H1 (cell line): ENCODE results near the gene KISS1. TPM values are rescaled to one million over a fixed set of nuclear protein-coding genes. Genes with fewer than 3 reads are reported as not detected.

ENCODE experiments used
- CTCF ChIA-PET: fragments of 300-600 bp; sonication (Branson Sonifier 250); formaldehyde crosslinking; loops from one replicate; lab custom pipeline; 2021; ENCODE audit not compliant: partially characterized antibody; lab: Charles Lee
- POLR2A ChIA-PET: fragments of 300-600 bp; sonication (Branson Sonifier 250); formaldehyde crosslinking; loops from one replicate; lab custom pipeline; 2021; ENCODE audit warnings: inconsistent platforms; ENCODE audit not compliant: partially characterized antibody; lab: Charles Lee
- DNase-seq, 2 experiments: peaks; one replicate each; pipeline versions ENCODE4 v3.0.0 to v3.0.0-alpha.2; 2010 to 2022; ENCODE audit warnings: low spot score in 2 of 2, low read depth in 1 of 2, mixed read lengths in 1 of 2
- FAIRE-seq: peaks from 2 replicates; lab custom pipeline; 2011; peaks lifted over from hg19 to GRCh38; lab: Jason Lieb, UNC
- H2AFZ ChIP-seq: 2 replicates; pipeline ENCODE4 v1.8.1; 2012; ENCODE audit warnings: low read length, inconsistent platforms
- H2AK5ac ChIP-seq: 2 replicates; pipeline ENCODE4 v1.6.1; 2013; ENCODE audit warnings: low read depth, low read length
- H2BK120ac ChIP-seq: replicated peaks from 2 replicates; pipeline ENCODE3; 2013; ENCODE audit warnings: low read depth, low read length, inconsistent platforms
- H2BK12ac ChIP-seq: 2 replicates; pipeline ENCODE4 v1.6.1; 2013; ENCODE audit warnings: low read depth, low read length
- H2BK15ac ChIP-seq: 2 replicates; pipeline ENCODE4 v1.6.1; 2013; ENCODE audit warnings: low read length
- H2BK20ac ChIP-seq: 2 replicates; pipeline ENCODE4 v1.6.1; 2013; ENCODE audit warnings: low read length
- H2BK5ac ChIP-seq: 2 replicates; pipeline ENCODE4 v1.6.1; 2013; ENCODE audit warnings: low read depth, low read length
- H3K14ac ChIP-seq: 2 replicates; pipeline ENCODE4 v1.6.1; 2013; ENCODE audit warnings: inconsistent platforms; ENCODE audit not compliant: insufficient read length
- H3K18ac ChIP-seq: 2 replicates; pipeline ENCODE4 v1.6.1; 2013; ENCODE audit warnings: low read length; ENCODE audit errors: extremely low read depth
- H3K23ac ChIP-seq: 2 replicates; pipeline ENCODE4 v1.6.1; 2013; ENCODE audit warnings: inconsistent platforms; ENCODE audit not compliant: insufficient read length
- H3K23me2 ChIP-seq: 2 replicates; pipeline ENCODE4 v1.6.1; 2013; ENCODE audit warnings: low read depth, low read length
- H3K27ac ChIP-seq: 2 replicates; pipeline ENCODE4 v1.6.1; 2011; ENCODE audit warnings: low read depth, low read length, inconsistent platforms
- H3K27me3 ChIP-seq, 4 experiments: replicated peaks in 1 of 4; 1 replicate in 1 of 4; 2 replicates in 3 of 4; pipeline versions ENCODE4 v1.6.1 to v1.8.1; 2011 to 2013; ENCODE audit warnings: low read length in 3 of 4, mild to moderate bottlenecking in 3 of 4, inconsistent platforms in 2 of 4, mixed read lengths in 2 of 4, moderate library complexity in 1 of 4; ENCODE audit not compliant: control insufficient read depth in 3 of 4, insufficient read depth in 3 of 4; ENCODE audit errors: extremely low read depth in 1 of 4
- H3K36me3 ChIP-seq, 4 experiments: 2 replicates each; pipeline versions ENCODE4 v1.6.1 to v1.8.1; 2011 to 2013; ENCODE audit warnings: mild to moderate bottlenecking in 4 of 4, low read length in 3 of 4, moderate library complexity in 2 of 4, control low read depth in 1 of 4, inconsistent platforms in 1 of 4; ENCODE audit not compliant: insufficient read depth in 4 of 4, control insufficient read depth in 2 of 4
- H3K4ac ChIP-seq: replicated peaks from 2 replicates; pipeline ENCODE3; 2013; ENCODE audit warnings: low read length, low read depth, mixed read lengths, inconsistent platforms; ENCODE audit not compliant: insufficient read length
- H3K4me1 ChIP-seq, 4 experiments: replicated peaks in 1 of 4; 1 replicate in 1 of 4; 2 replicates in 3 of 4; pipeline versions ENCODE4 v1.6.1 to v1.8.1; 2011 to 2013; ENCODE audit warnings: low read length in 3 of 4, inconsistent platforms in 2 of 4, mixed read lengths in 1 of 4; ENCODE audit not compliant: insufficient read depth in 4 of 4, control insufficient read depth in 3 of 4
- H3K4me2 ChIP-seq, 2 experiments: 2 replicates each; pipeline versions ENCODE4 v1.6.1 to v1.8.1; 2011 to 2013; ENCODE audit warnings: low read depth in 2 of 2, low read length in 2 of 2, control low read depth in 1 of 2, inconsistent platforms in 1 of 2, mild to moderate bottlenecking in 1 of 2; ENCODE audit not compliant: insufficient read depth in 1 of 2
- H3K4me3 ChIP-seq, 4 experiments: fragments of 200-600, 300-600 bp in 1 of 4; sonication (generic), shearing (Covaris generic), sonication (Bioruptor Twin) in 1 of 4; 2 replicates each; pipeline versions ENCODE4 v1.5.1 to v1.8.1; 2011 to 2016; ENCODE audit warnings: low read length in 4 of 4, low read depth in 3 of 4, control low read depth in 2 of 4, inconsistent platforms in 2 of 4, mild to moderate bottlenecking in 2 of 4, mixed read lengths in 1 of 4, moderate library complexity in 1 of 4; ENCODE audit not compliant: insufficient read depth in 2 of 4; ENCODE audit errors: extremely low read depth in 1 of 4
- H3K56ac ChIP-seq: replicated peaks from 2 replicates; pipeline ENCODE3; 2013; ENCODE audit warnings: low read depth, mild to moderate bottlenecking, mixed read lengths, low read length, inconsistent platforms; ENCODE audit not compliant: insufficient read length
- H3K79me1 ChIP-seq: 2 replicates; pipeline ENCODE4 v1.6.1; 2013; ENCODE audit warnings: low read depth, low read length, control low read depth
- H3K79me2 ChIP-seq, 2 experiments: 2 replicates each; pipeline versions ENCODE4 v1.6.1 to v1.8.1; 2012 to 2013; ENCODE audit warnings: low read length in 2 of 2, mild to moderate bottlenecking in 2 of 2, inconsistent platforms in 1 of 2; ENCODE audit not compliant: insufficient read depth in 2 of 2, control insufficient read depth in 1 of 2
- H3K9ac ChIP-seq, 4 experiments: replicated peaks in 1 of 4; 1 replicate in 1 of 4; 2 replicates in 3 of 4; pipeline versions ENCODE4 v1.6.1 to v1.8.1; 2011 to 2013; ENCODE audit warnings: low read depth in 3 of 4, low read length in 3 of 4, control low read depth in 2 of 4, mild to moderate bottlenecking in 2 of 4, moderate library complexity in 2 of 4, inconsistent platforms in 1 of 4; ENCODE audit errors: extremely low read depth in 1 of 4
- H3K9me3 ChIP-seq, 2 experiments: 2 replicates each; pipeline versions ENCODE4 v1.6.1 to v1.8.1; 2012 to 2013; ENCODE audit warnings: mild to moderate bottlenecking in 2 of 2, moderate library complexity in 2 of 2, control low read depth in 1 of 2, inconsistent platforms in 1 of 2, low read depth in 1 of 2, low read length in 1 of 2, mixed read lengths in 1 of 2; ENCODE audit not compliant: insufficient read depth in 2 of 2
- H4K20me1 ChIP-seq, 2 experiments: replicated peaks in 1 of 2; 2 replicates each; pipeline versions ENCODE3 to v1.8.1; 2011 to 2013; ENCODE audit warnings: inconsistent platforms in 2 of 2, low read length in 2 of 2, mild to moderate bottlenecking in 1 of 2; ENCODE audit not compliant: insufficient read depth in 2 of 2, control insufficient read depth in 1 of 2
- H4K5ac ChIP-seq: 2 replicates; pipeline ENCODE4 v1.6.1; 2013; ENCODE audit warnings: low read length, low read depth, mixed read lengths, inconsistent platforms; ENCODE audit not compliant: insufficient read length
- H4K8ac ChIP-seq: 2 replicates; pipeline ENCODE4 v1.8.0; 2013; ENCODE audit warnings: mild to moderate bottlenecking, moderate library complexity, low read length, inconsistent platforms; ENCODE audit not compliant: insufficient read depth; ENCODE audit errors: extremely low read depth
- H4K91ac ChIP-seq: replicated peaks from 2 replicates; pipeline ENCODE3; 2013; ENCODE audit warnings: low read length, mixed read lengths, inconsistent platforms; ENCODE audit not compliant: insufficient read length
- CREB1 ChIP-seq: IDR thresholded peaks from 2 replicates; pipeline ENCODE4 v1.6.1; 2012; ENCODE audit warnings: inconsistent platforms
- POU5F1 ChIP-seq: IDR thresholded peaks from 2 replicates; pipeline ENCODE4 v1.6.1; 2011; ENCODE audit warnings: low read depth, mild to moderate bottlenecking, low read length, moderate library complexity
- SRF ChIP-seq: IDR thresholded peaks from 2 replicates; pipeline ENCODE4 v1.6.1; 2011; ENCODE audit warnings: mild to moderate bottlenecking, low read depth, low read length, moderate library complexity
- WGBS, 2 experiments: shearing (Covaris generic) in 1 of 2; methylation state at CpG; one replicate each; pipeline versions ENCODE4 v1.1.6 to v1.1.7; 2013 to 2015; ENCODE audit warnings: low lambda C conversion rate in 2 of 2, mixed read lengths in 2 of 2, inconsistent platforms in 1 of 2, low coverage in 1 of 2, missing lambda C conversion rate in 1 of 2; ENCODE audit not compliant: insufficient replicate concordance in 2 of 2, insufficient coverage in 1 of 2, insufficient read length in 1 of 2; ENCODE audit errors: extremely low coverage in 1 of 2, missing lambda C conversion rate in 1 of 2; 5-methylcytosine and 5-hydroxymethylcytosine counted together
- polyA plus RNA-seq, 7 experiments: library from polyadenylated mRNA; depleted of rRNA in 3 of 7; stranded (reverse) in 5 of 7; unstranded in 2 of 7; fragments of >200 nt in 5 of 7; fragments of 200-250 nt in 2 of 7; gene quantifications; 1 replicate in 5 of 7; 2 replicates in 1 of 7; 4 replicates in 1 of 7; pipeline versions ENCODE4 v1.2.1 to v1.2.3, GENCODE V29; 2011 to 2013; ENCODE audit warnings: missing spikeins in 2 of 7, mixed read lengths in 2 of 7
- total RNA-seq: library from RNA; stranded (reverse); fragmentation: NEBNext Ultra II Directional; extraction: Animal tissue kit (Norgen Biotek cat#: 25700); gene quantifications from 2 replicates; pipeline ENCODE4 v1.2.1, GENCODE V29; 2021

Gene KISS1
- total and polyA plus RNA-seq, 2 of the 8 experiments (the other 6 are each of a cell fraction or from before 2014, with no cell fraction given): 0.71 TPM; not detected in 1

GRCh38 chr1:204213668-204214662 is 17.7 kb upstream of the KISS1 start, which contains the start of gene GOLT1A:
TSS of gene GOLT1A (minus strand) at chr1:204213988. CDS start at chr1:204213906, 82 bp downstream.
- peak within 1 kb of the TSS; percentile 57; the same call in 1 of the 2 replicates for H4K8ac ChIP-seq
- H4K5ac ChIP-seq: no peak within 1 kb of the TSS
- peaks cover 3% of the 10 kb centered on the region; the same call in 1 of the 2 replicates for H3K79me1 ChIP-seq
- WGBS, 2 experiments: 10% methylated on average over 35 of the region's 41 CpGs; no CpG with 5 or more reads in 1 of the 2 experiments
- no peak within 1 kb of the TSS; a peak in 1 of 7 replicates for H3K9ac ChIP-seq
- peak within 1 kb of the TSS; percentile 99 for H2AFZ ChIP-seq
- H3K23ac ChIP-seq: no peak within 1 kb of the TSS
- H3K4ac ChIP-seq: peak within 1 kb of the TSS; percentile 46
- H2BK120ac ChIP-seq: no peak within 1 kb of the TSS
- H2BK12ac ChIP-seq: peak within 1 kb of the TSS; percentile 76; the same call in 1 of the 2 replicates
- H3K27me3 ChIP-seq: no peaks in the 10 kb centered on the region
- H4K91ac ChIP-seq: peak within 1 kb of the TSS; percentile 88
- POLR2A ChIA-PET: interaction anchor here (0.6 to 1.7 kb wide), 13 partner anchors 8 to 280 kb away, joined by 3 to 6 read pairs (median 3); partner anchors contain the start of genes KISS1 and PIK3C2B
- H2BK20ac ChIP-seq: 0 out of 2 replicates have a peak within 1 kb of the TSS, but pooled peaks have one; percentile 90
- H3K9me3 ChIP-seq: no peaks in the 10 kb centered on the region
- H2AK5ac ChIP-seq: no peak within 1 kb of the TSS
- H3K36me3 ChIP-seq: no peaks in the 10 kb centered on the region
- peak; percentile 94 for FAIRE-seq
- peak; percentile 66 to 98 for DNase-seq
- H3K27ac ChIP-seq: 0 out of 2 replicates have a peak within 1 kb of the TSS, but pooled peaks have one; percentile 11
- no peaks in the 10 kb centered on the region for H4K20me1 ChIP-seq
- H3K23me2 ChIP-seq: peaks cover 10% of the 10 kb centered on the region; the same call in 1 of the 2 replicates
- peak within 1 kb of the TSS; percentile 47 to 69 (median 61) for H3K4me3 ChIP-seq
- no peak within 1 kb of the TSS for H3K56ac ChIP-seq
- H3K4me2 ChIP-seq: peak within 1 kb of the TSS; percentile 58 to 91
- CTCF ChIA-PET: interaction anchor here (0.6 to 9.9 kb wide), 59 partner anchors 7 to 1026 kb away, joined by 3 to 156 read pairs (median 5); partner anchors contain the start of genes ETNK2, KISS1, PLEKHA6 and REN
- no peaks in the 10 kb centered on the region for H3K79me2 ChIP-seq
- H3K14ac ChIP-seq: no peak within 1 kb of the TSS
- peak within 1 kb of the TSS; percentile 66 for H3K18ac ChIP-seq
- H2BK5ac ChIP-seq: peak within 1 kb of the TSS; percentile 84
- H2BK15ac ChIP-seq: peak within 1 kb of the TSS; percentile 97; the same call in 1 of the 2 replicates
- H3K4me1 ChIP-seq: peaks cover 0 to 3% (median 2%) of the 10 kb centered on the region in 4 experiments; a peak in 4 of 7 replicates
- TF ChIP-seq POU5F1 (no peak), CREB1 (no peak), SRF (no peak)
